ENCODE data around the gene ZCCHC2.
A peak's percentile ranks its signal among the peaks of the same experiment; 100 is the strongest.

Gene ZCCHC2

DNA sequence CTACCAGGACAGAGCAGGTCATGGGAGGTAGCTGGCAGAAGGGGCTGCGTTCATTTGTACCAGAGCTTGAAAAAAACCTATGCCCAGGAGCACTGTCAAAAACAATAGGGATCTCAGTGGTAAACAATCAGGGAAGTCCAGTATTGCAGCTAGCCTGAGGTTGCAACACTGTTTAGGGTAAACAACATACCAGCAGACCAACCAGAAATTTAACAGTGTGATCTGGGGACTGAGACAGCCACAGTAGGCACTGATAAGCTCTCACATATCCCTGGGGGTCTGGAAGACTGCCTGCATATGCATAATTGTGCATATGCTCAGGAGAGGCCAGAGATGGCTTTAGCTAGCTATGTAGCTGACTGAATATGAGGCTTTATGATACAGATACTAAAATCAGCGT lies 12.0 kb upstream of the ZCCHC2 start:
- DNase-seq (ENCODE audit: low read depth in 2 of 2): no peak

DNA sequence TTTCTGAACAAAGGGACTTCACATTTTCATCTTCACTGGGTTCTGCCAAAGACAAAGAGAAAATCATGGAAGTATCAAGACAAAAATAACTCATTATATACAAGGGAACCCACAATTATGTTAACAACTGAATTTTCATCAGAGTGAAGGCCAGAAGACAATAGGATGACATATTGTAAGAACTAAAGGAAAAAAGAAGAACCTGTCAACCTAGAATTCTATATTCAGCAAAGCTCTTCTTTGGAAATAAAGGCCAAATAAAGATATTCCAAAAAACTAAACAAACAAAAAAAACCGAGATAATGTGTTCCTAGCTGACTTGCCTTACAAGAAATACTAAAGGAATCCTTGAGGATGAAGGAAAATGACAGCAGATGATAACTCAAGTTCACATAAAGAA lies 10.3 kb upstream of the ZCCHC2 start:
- DNase-seq (ENCODE audit: low read depth in 2 of 2): no peak

DNA sequence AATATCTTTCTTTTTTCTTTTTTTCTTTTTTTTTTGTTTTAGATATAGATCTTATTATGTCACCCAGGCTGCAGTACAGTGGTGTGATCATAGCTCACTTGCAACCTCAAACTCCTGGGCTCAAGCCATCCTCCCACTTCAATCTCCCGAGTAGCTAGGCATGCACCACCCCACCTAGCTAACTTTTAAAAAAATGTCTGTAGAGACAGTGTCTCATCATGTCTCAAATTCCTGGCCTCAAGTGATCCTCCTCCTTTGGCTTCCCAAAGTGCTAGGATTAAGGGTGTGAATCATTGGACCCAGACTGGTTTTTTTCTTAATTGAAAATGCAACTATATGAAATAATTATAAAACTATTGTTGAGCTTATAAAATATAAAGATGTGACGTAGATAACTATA lies 9.8 kb upstream of the ZCCHC2 start:
- no peak for DNase-seq (ENCODE audit: low read depth in 2 of 2)

DNA sequence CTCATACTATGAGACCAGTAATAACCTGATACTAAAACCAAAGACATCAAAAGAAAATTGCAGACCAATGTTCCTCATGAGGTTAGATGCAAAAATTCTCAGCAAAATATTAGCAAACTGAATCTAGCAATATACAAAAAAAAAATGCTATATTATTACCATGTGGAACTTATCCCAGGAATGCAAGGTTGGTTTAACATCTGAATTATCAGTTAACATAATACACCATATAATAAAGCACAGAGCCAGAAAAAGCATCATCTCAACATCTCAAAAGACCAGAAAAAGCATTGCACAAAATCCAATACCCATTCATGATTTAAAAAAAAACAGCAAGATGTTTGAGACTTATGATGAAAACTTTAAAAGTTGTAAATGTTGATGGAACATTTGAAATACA lies 8.3 kb upstream of the ZCCHC2 start:
- DNase-seq (ENCODE audit: low read depth in 2 of 2): no peak

DNA sequence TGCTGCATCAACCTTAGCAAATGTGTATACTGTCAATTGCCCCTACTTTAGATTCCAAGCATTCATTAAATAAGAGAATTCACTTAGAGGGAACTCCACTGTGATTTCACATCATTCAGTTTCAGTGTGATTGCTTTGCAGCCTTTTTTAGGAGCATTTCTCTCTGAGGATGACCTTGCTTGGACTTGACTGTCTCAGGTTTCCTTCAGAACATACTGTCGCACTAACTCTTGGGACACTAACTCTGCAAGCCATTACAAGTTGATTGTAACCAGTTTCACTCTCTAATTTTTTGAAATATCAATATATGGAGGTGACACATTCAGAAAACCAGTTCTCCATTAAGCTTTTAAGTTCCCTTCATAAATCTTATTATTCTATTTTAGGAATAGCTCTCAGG lies 6.6 kb upstream of the ZCCHC2 start:
- no peak for DNase-seq (ENCODE audit: low read depth in 2 of 2)

DNA sequence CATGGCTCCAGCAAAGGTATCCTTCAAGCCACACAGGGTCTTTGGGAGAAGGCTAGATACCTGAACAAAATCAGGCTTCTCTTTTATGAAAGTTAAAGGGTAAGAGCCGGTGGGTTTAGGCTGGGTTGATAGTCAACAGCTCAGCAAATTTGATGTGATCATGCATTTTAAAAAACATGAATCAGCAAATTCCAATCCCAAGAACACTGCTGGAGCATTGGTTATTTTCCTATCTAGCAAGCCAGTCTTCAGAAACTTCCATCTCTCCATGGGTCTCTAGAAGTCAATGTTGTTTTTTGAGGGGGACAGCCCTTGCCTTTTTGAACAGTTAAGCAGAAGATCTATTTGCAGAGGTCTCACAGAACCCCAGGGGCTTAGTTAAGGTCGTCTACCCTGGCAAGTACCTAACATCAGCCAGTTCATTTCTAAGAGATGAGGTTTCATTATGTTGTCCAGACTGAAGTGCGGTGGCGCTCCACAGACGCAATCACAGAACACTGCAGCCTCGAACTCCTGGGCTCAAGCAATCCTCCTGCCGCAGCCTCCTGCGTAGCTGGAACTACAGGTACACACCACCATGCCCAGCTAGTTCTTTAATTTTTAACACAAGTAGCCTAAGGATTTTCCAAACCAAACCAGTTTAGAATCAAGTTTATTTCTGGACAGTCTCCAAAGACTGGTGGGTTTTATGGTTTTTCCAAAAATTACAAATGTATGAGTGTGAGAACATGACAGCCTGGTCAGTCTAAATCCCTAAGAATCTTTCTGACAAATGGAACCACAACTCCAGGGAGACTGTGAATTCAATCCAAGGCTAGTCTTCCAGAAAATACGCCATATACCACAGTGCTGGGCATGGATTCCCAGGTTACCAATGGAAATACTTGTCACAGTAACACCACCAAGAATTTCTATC lies 4.1 kb upstream of the ZCCHC2 start:
- no peak for DNase-seq (ENCODE audit: low read depth in 2 of 2)

DNA sequence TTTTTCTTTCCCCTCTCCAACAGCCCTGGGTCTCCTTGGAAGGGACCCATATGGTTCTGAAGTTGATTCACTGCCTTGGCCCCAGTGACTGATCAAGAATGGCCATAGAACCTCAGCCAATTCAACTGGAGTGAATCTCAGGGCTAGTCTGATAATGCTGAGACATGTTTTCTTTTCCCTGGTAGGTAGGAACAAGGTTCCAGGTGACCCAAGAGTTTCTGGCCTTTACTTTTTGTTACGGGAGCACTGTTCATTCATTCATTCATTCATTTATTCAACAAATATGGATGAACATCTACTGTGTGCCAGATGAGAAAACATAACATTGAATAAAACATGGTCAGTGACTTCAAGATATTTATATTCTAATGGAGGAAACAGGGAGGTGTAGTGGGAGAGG lies 3.1 kb upstream of the ZCCHC2 start:
- no peak for DNase-seq (ENCODE audit: low read depth in 2 of 2)

DNA sequence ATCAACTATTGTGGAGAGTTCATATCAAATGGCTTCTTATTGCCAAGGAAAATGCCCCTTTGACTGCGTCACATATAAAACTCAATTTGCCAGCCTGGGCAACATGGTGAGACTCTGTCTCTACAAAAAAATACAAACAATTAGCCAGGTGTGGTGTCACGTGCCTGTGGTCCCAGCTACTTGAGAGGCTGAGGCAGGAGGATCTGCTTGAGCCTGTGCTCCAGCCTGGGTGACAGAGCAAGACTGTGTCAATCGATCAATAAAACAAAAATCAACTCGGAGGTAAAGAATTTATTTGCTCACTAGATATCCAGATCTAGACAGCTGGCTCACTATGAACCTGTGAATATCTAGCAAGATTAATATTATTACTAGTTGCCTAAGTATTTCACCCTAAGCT lies 1.7 kb upstream of the ZCCHC2 start:
- no peak for DNase-seq (ENCODE audit: low read depth in 2 of 2)

DNA sequence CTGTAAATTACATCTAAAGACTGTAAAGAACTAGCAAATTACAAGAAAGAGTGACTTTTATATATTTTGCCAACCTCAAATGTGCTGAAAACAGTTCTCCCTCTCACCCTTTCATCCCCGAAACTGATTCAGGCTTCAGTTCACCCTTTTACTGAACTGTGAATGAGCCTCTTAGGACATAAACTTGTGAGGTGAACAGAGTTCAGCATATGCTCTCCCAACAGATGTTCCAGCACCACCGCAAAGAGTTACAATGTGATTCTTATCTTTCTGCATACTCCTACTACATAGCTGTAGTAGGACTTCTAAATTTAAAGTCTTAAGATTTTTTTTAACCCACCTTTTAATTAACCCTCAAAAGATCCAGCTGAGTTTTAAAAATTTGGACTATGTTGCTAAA lies 1.2 kb upstream of the ZCCHC2 start:
- DNase-seq (ENCODE audit: low read depth in 2 of 2): no peak

DNA sequence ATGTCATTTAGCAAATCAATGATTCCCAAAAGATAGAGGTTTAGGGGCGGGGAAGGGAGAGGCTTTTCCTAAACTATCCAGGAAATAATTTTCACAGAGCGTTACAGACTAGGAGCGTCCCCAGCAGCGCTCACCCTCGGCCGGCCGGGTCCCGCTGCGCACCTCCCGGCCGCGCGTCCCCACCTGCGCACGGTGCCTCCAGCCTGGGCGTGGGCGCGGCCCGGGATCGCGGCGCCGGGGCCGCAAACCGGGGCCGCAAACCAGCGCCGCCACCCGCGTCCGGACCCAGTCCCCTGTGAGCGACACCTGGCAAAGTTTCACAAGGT lies 684 bp upstream of the ZCCHC2 start:
- no peak for DNase-seq (ENCODE audit: low read depth in 2 of 2)

DNA sequence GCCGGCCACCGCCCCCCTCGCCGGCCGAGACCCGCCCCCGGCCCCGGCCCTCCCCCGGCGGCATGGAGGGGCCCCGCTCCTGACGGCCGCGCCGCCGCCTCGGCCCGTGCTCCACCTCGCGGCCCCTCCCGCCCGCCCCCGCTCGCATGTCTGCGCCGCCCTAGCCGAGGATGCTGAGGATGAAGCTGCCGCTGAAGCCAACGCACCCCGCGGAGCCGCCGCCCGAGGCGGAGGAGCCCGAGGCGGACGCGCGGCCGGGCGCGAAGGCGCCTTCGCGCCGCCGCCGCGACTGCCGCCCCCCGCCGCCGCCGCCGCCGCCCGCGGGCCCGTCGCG lies 397 bp downstream of the ZCCHC2 start:
- DNase-seq (ENCODE audit: low read depth in 2 of 2): no peak

DNA sequence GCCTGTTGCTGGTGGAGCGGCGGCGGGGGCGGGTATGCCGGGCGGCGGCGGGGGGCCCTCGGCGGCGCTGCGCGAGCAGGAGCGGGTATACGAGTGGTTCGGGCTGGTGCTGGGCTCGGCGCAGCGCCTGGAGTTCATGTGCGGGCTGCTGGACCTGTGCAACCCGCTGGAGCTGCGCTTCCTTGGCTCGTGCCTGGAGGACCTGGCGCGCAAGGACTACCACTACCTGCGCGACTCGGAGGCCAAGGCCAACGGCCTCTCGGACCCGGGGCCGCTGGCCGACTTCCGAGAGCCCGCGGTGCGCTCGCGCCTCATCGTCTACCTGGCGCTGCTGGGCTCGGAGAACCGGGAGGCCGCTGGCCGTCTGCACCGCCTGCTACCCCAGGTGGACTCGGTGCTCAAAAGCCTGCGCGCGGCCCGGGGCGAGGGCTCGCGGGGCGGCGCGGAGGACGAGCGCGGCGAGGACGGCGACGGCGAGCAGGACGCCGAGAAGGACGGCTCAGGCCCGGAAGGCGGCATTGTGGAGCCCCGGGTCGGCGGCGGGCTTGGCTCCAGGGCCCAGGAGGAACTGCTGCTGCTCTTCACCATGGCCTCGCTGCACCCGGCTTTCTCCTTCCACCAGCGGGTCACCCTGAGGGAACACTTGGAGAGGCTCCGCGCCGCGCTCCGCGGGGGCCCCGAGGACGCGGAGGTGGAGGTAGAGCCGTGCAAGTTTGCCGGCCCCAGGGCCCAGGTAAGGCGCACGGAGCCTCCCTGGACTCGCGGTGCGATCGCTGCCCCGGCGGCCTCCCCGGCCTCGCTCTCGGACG lies 1.0 kb downstream of the ZCCHC2 start:
- DNase-seq (ENCODE audit: low read depth in 2 of 2): peak; percentile 37 to 47

DNA sequence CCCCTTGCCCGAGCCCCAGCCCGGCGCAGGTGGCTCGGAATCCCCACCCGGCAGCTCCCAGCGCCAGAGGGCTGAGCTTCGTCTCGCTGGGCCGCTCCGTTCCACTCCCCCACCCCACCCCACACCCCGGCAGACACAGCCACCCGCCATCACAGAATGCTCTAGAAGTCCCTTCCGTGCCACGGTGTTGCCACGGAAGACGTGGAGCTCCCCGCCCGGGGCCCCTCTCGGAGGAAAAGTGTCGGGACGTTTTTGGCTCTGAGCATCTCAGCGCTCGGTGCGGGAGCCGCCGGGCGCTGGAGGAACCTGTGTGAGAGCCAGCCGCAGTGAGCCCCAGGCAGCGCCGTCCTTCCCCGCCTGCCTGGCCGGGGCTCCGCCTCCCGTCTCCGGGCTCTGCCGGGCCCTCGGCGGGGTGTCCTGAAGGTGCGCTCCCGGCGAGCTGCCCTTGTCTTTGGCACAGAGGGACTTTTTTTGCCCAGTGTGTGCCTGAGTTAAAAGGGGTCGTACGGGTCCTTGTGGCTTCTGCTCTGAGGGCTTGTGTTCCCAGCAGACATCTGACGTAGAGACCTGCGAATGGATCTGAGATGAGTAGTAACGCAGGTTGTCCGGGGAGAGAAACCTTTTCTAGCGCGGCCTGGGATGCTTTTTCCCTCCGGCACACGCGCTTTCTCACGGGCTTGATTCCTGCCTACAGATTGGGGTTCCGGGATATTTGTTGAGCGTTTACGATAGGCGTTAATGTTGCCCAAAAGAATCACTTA lies 1.8 kb downstream of the ZCCHC2 start:
- DNase-seq (ENCODE audit: low read depth in 2 of 2): peak; percentile 44 to 48

DNA sequence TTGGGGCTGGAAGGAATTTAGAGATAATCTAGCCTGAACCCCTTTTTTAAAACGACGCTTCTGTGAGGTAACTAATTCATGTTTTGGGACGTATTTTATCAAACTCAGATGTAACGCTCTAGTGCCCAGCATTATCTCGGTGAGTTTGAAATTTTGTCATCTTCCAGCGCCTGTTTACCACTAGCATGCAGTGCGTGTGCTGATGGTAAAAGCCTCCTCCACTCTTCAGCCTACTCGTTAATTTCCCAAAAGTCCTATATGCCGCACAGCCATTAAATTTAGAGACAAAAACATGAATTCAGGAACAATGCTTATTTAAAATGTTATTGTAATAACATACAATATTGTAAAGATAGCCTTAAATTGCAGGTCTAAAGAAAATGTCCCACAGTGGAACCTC lies 2.8 kb downstream of the ZCCHC2 start:
- DNase-seq (ENCODE audit: low read depth in 2 of 2): no peak

DNA sequence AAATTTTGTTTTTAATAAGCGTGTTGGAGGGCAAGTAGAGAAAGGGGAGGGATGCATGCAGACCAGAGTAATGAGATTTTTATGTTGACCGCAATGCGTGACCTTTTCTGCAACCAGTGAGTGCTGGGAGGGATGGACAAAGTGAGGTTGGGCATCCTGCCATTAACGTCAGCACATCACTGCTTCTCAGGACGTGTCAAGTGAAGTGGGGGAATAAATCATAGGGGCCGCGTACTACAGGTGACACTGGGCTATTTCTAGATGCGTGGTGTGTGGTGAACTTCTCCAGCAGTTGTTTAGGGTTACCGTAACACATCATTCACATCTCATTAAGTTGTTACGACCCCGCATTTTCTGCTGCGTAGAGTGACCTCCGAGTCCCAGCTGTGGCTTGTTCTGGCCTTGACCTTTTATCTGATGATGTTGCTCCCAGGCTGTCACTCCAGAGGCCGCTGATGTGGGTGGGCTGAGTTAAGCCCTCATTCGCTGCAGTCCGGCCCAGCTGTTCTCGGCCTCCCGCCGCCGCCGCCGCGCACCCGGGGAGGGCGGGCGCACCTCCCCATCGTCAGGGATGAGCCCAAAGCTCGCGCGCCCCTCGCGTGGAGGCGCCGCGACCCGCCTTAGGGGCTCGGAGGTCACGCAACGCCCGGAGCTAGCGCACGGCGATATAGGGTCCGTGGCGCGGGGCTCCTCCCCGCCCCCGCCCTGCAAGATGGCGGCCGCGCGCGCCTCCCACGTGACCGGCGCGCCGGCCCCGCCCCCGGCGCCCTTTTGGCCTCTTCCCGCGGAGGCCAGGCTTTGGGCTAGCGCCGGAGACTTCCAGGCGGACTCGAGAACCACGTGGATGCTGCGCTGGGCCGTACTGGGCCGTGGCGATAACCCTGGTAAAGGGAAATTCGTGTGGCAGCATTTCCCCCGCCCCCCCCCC lies 3.5 kb downstream of the ZCCHC2 start:
- DNase-seq (ENCODE audit: low read depth in 2 of 2): peak; percentile 65 to 67

DNA sequence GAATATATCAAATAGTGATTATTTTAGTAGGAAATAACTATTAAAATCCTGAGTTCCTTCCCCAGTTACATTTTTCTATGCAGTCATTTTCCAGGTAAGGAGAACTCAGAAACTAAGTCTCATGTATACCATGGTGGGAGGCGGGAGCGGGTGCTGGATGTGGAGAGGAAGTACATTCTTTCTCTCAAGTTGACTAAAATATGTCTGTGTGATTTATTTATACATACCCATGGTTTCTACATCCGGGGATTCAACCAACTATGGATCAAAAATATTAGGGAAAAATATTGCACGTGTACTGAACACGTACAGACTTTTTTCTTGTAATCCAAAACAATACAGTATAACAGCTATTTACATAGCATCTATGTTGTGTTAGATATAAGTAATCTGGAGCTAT lies 6.8 kb downstream of the ZCCHC2 start:
- no peak for DNase-seq (ENCODE audit: low read depth in 2 of 2)

DNA sequence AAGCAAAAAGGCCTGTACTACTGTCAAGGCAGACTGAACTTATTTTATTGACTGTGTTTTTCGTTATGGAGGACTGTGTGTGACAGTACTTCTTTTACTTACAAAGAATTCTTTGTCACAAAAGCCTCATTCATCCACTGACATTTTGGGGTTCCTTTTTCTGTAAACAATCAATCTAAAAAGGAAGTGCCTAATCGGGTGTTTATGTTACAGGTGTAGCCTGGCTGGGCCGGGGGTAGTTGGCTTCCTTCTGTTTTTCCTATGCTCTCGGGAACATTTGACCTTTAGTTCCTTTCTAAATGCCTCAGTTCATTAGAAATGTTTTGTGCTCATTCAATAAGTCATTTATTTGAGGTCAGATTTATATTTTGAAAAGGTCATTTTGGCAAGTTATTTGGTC lies 8.3 kb downstream of the ZCCHC2 start:
- no peak for DNase-seq (ENCODE audit: low read depth in 2 of 2)

DNA sequence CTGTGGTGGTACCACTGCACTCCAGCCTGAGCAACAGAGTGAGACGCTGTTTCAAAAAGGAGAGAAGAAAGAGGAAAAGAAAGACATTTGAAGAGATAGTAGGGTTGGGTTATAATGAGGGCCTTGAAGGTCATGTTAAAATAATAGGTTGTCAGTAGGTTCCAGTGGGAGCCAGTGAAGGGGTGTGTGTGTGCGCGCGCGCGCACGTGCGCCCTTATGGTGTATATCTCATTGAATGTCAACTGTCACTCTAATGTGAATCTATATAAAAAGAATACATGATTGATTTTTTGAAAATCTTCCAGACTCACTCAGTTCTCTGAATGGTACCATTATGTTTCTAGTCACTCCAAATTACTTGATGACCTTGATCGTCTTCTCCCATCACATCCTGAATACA lies 9.1 kb downstream of the ZCCHC2 start:
- DNase-seq (ENCODE audit: low read depth in 2 of 2): no peak

DNA sequence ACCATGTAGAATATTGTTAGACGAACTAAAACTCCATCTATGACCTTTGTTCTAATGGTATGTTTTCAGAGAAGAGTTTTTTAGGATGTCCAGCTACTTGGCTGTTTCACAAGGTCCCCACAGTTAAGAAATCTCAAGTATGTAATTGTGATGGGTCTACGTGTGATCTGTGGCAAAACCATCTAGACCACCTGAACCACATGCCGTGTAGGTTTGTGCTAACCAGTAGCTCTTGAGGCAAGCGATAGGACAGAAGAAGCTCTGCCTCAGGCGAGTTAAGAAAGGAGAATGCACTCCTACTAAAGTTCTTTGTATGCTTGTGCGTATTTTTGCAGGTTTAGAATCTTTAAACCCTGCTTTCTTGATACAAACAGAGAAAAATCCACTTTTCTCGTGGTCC lies 13.2 kb downstream of the ZCCHC2 start:
- no peak for DNase-seq (ENCODE audit: low read depth in 2 of 2)

DNA sequence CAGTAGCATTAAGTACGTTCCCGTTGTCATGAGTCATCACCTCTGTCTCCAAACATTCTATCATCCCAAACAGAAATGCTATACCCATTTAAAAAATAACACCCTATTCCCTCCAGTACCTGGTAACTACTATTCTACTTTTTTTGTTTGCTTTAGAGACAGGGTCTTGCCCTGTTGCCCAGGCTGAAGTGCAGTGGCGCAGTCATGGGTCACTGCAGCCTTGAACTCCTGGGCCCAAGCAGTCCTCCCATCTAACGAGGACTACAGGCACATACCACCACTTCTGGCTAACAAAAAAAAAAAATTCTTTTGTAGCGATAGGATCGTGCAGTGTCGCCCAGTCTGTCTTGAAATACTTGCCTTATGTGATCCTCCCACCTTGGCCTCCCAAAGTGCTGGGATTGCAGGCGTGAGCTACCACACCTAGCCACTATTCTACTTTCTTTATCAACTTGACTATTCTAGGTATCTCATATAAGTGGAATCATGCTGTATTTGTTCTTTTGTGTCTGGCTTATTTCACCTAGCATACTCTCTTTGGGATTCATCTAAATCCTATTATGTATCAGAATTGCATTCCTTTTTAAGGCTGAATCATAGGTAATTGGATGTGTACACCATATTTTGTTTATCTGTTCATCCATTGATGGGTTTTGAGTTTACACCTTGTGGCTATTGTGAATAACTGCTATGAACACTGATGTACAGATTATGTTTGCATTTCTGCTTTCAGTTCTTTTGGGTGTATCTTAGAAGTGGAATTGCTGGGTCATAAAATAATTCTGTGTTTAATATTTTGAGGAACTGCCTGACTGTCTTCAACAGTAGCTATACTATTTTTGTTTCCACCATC lies 14.4 kb downstream of the ZCCHC2 start:
- no peak for DNase-seq (ENCODE audit: low read depth in 2 of 2)

DNA sequence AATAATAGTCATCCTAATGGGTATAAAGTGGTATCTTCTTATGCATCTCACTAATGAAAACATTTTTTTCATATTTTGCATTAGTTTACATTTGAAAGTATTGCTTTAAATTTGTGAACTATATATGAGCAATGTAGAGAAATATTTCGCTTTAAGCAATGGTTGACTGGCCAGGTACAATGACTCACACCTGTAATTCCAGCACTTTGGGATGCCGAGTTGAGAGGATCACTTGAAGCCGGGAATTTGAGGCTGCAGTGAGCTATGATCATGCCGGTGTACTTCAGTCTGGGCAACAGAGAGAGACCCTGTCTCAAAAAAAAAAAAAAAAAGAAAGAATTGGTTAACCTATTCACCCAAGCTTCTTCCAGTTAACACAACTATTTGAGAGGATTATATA lies 15.1 kb downstream of the ZCCHC2 start:
- no peak for DNase-seq (ENCODE audit: low read depth in 2 of 2)

All from stimulated activated CD4-positive, alpha-beta T cell treated with anti-CD3 and anti-CD28 coated beads, Interleukin-4, amount 100 ng/mL, for 48 hours (primary cell).